ENCODE data around the gene RPL15.

RPL15 gene

GRCh38 chr3:23934253-23934652, 17.3 kb downstream of the RPL15 start:
- FAIRE-seq, result no peak

- no peak for FAIRE-seq
Measured at GRCh38 chr3:23937296-23937695, 20.4 kb downstream of the RPL15 start.

- no peak for FAIRE-seq
Measured at GRCh38 chr3:23938688-23939087, 21.8 kb downstream of the RPL15 start.

GRCh38 chr3:23940775-23941174, 23.8 kb downstream of the RPL15 start:
- no peak for FAIRE-seq

- no peak for FAIRE-seq
Measured at GRCh38 chr3:23941440-23941839, 24.5 kb downstream of the RPL15 start.

GRCh38 chr3:23942546-23942945, 25.6 kb downstream of the RPL15 start:
- no peak for FAIRE-seq

- no peak for FAIRE-seq
Measured at GRCh38 chr3:23944007-23944783, 27.3 kb downstream of the RPL15 start.

- no peak for FAIRE-seq
Measured at GRCh38 chr3:23944861-23945662, 28.1 kb downstream of the RPL15 start, which contains the start of gene NR1D2. Gene NR1D2 (plus strand): TSS chr3:23945286. CDS start chr3:23945579, 293 bp downstream.

- no peak for FAIRE-seq
Measured at GRCh38 chr3:23945663-23945912, 28.7 kb downstream of the RPL15 start.

GRCh38 chr3:23945913-23946687, 29.2 kb downstream of the RPL15 start:
- FAIRE-seq, result no peak

- FAIRE-seq, result no peak
Measured at GRCh38 chr3:23948761-23949160, 31.8 kb downstream of the RPL15 start.

GRCh38 chr3:23949784-23950183, 32.9 kb downstream of the RPL15 start:
- FAIRE-seq, result no peak

- FAIRE-seq, result peak; percentile 61
Measured at GRCh38 chr3:23950293-23950692, 33.4 kb downstream of the RPL15 start.

GRCh38 chr3:23952646-23953045, 35.7 kb downstream of the RPL15 start:
- no peak for FAIRE-seq

GRCh38 chr3:23953523-23953922, 36.6 kb downstream of the RPL15 start:
- no peak for FAIRE-seq

GRCh38 chr3:23954144-23954543, 37.2 kb downstream of the RPL15 start:
- no peak for FAIRE-seq

GRCh38 chr3:23956701-23957100, 39.8 kb downstream of the RPL15 start:
- no peak for FAIRE-seq

- FAIRE-seq, result peak; percentile 81
Measured at GRCh38 chr3:23959135-23959900, 42.4 kb downstream of the RPL15 start.

GRCh38 chr3:23960649-23961048, 43.7 kb downstream of the RPL15 start:
- FAIRE-seq, result no peak

- FAIRE-seq, result peak; percentile 53
Measured at GRCh38 chr3:23961066-23961465, 44.1 kb downstream of the RPL15 start.

GRCh38 chr3:23961913-23962312, 45.0 kb downstream of the RPL15 start:
- no peak for FAIRE-seq

GRCh38 chr3:23964537-23965235, 47.8 kb downstream of the RPL15 start:
- peak; percentile 33 for FAIRE-seq

All from G401.6 (cell line).